ENCODE measurements around the gene SCN4A. TPM values are rescaled to one million over a fixed set of nuclear protein-coding genes. Genes with fewer than 3 reads are reported as not detected.

The SCN4A gene
- total RNA-seq, 1 donor = not detected

DNA sequence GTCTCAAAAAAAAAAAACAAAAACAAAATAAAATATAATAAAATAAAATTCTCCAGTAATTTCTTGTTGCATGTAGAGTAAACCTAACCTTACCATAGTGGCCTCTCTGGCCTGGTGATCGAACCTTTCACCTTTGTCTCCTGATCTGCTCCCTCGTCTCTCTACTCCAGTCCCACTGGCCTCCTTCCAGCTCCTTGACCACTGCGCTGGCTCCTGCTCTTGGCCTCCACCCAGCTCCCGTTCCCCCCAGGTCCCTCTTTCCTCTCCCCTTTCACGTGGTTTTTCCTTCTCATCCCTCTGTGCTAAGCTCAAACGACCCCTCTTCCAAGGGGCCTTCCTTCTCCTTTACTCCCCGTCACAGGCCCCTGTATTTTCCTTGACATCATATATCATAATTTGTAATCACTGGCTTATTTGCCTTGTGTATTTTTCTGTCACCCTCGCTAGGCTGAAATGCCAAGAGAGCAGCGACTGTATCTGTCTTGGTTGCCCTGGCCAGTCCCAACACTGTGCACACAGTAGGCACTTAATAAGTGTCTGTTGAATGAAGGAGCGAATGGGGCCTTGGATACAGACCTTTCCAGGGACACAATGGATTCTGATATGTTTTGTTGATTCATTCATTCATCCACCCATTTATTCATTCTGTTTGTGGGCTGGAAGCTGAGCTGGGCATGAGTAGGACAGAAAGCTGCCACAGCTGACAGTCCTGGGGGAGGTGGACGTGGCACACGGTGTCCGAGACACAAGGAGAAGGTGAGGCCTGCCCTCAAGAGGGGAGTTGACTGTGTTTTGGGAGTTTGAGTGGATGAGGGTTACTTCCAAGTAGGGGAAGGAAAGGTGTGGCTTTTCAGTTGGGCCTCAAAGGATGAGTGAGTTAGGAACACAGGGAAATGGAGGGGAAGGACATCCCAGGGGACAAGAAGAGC, 5.8 kb upstream of the SCN4A start:
- H3K4me3 ChIP-seq (ENCODE audit: low read depth, low read length) = no peak overlapping the region
- no peak for DNase-seq (ENCODE audit: low read depth)
- no peak for TF ChIP-seq CTCF (IDR thresholded peaks at IDR 0.05; ENCODE audit: insufficient read depth, low read depth, low read length)

DNA sequence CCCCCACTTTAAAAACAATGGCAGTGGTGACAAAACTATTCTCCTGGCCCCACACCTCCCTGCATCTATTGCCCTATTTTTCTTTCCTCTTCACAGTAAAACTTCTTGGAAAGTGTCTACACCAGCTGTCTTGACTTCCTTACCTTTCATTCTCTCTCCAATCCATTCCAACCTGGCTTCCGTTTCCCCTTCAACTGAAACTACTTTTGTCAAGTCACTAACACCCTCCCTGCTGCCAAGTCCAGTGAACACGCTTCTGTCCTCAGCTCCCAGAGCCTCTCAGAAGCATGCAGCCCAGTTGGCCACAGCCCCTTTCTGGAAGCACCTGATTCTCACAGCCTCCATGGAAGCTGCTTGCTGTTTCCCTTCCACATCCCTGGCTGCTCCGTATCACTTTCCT, 4.0 kb upstream of the SCN4A start:
- no peak for TF ChIP-seq CTCF (IDR thresholded peaks at IDR 0.05; ENCODE audit: insufficient read depth, low read depth, low read length)
- DNase-seq (ENCODE audit: low read depth) = no peak
- no peak overlapping the region for H3K4me3 ChIP-seq (ENCODE audit: low read depth, low read length)

- no peak overlapping the region for H3K4me3 ChIP-seq (ENCODE audit: low read depth, low read length)
- no peak for DNase-seq (ENCODE audit: low read depth)
- no peak for TF ChIP-seq CTCF (IDR thresholded peaks at IDR 0.05; ENCODE audit: insufficient read depth, low read depth, low read length)
Observed at GRCh38 chr17:63975541-63976092, 2.9 kb upstream of the SCN4A start.

DNA sequence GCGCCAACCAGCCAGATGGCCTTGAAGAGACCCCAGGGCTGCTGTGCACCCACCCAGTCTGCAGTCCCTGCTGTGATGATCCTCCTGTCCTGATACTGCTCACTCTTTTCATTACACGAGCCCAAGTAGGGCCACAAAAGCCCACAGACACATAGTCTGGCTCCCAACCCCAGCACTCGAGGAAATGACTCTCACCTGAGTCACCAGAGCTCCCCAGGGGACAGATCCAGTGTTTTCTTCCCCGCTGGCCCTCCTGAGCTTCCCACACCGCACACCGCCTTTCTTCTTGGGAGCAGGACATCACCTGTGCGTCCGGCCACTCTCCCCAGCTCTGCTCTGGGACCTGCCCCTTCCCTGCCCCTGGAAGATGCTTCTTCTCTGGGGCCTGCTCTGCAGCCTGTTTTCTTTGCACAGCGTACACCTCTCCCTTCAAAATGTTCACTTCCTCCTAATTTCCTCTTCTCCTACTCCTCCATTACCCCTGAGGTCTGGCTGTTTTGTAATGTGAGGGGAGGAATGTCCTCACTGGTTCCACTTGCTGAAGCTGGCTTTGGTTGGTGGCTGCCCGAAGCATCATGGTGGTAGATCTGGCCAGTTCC, 2.0 kb upstream of the SCN4A start:
- no peak overlapping the region for H3K4me3 ChIP-seq (ENCODE audit: low read depth, low read length)
- no peak for DNase-seq (ENCODE audit: low read depth)
- no peak for TF ChIP-seq CTCF (IDR thresholded peaks at IDR 0.05; ENCODE audit: insufficient read depth, low read depth, low read length)

DNA sequence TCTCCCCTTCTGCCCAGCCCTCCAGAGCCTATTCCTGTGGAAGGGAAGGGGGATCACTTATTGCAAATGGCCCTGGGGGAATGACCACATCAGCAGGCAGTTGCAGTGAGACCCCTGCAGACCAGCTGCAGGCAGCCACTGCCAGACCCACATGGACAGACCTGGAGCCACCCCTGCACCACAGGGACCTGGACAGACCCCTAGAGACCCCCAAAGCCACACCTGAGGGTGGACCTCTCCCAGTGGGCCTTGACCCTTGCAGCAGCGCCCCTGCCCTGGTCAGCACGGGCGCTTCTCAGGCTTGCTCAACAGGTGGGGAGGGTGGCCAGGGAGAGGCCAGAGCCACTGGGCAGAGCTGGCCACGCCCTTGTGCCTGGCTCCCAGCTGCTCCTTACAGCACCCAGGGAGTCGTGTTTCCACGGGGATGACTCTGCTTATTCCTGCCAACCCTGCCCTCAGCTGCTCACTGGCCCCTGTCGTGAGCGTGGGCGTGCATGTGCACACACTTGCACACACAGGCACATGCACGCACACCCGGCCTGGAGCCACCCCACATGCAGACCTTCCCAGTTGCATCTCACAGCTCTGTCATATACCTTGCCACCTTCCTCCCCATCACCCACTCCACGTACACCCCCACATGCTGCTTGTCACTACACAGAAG, 1.3 kb upstream of the SCN4A start:
- DNase-seq (ENCODE audit: low read depth) = no peak
- no peak for TF ChIP-seq CTCF (IDR thresholded peaks at IDR 0.05; ENCODE audit: insufficient read depth, low read depth, low read length)
- H3K4me3 ChIP-seq (ENCODE audit: low read depth, low read length) = no peak overlapping the region

- TF ChIP-seq CTCF (IDR thresholded peaks at IDR 0.05; ENCODE audit: insufficient read depth, low read depth, low read length) = no peak
- H3K4me3 ChIP-seq (ENCODE audit: low read depth, low read length) = no peak overlapping the region
- DNase-seq (ENCODE audit: low read depth) = no peak
Observed at GRCh38 chr17:63973247-63973646, 529 bp upstream of the SCN4A start.
